Left hindlimb (tissue), 1 donor: Measurements from ENCODE around the gene NKIRAS1.
A peak's percentile ranks its signal among the peaks of the same experiment; 100 is the strongest.
"Not testable (repeated sequence)": the region's sequence is repeated elsewhere in the genome, so short reads cannot be mapped to it uniquely, and the experiment has no call there.

ENCODE experiments used
- DNase-seq: peaks from one replicate; pipeline ENCODE4 v3.0.0-alpha.2; 2018

Gene NKIRAS1

DNA sequence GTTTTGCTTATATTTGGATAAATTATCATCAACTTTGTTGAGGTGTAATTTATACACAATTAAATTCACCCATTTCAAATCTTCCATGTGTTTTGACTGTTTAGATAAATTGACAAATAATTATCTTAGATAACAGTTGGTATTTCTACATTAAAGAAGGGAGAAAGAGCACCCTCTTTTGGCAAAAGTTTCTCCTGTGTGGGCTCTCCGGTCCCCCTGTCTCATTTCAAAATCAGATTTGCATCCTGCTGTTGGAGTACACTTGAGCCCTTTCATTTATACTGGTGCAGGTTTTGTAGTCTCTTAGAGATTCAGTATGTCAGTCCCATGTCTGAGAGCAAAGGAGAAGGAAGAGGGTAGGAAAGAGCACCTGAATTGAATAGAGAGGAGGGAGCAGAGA, 49.4 kb downstream of the NKIRAS1 start:
- no peak for DNase-seq

DNA sequence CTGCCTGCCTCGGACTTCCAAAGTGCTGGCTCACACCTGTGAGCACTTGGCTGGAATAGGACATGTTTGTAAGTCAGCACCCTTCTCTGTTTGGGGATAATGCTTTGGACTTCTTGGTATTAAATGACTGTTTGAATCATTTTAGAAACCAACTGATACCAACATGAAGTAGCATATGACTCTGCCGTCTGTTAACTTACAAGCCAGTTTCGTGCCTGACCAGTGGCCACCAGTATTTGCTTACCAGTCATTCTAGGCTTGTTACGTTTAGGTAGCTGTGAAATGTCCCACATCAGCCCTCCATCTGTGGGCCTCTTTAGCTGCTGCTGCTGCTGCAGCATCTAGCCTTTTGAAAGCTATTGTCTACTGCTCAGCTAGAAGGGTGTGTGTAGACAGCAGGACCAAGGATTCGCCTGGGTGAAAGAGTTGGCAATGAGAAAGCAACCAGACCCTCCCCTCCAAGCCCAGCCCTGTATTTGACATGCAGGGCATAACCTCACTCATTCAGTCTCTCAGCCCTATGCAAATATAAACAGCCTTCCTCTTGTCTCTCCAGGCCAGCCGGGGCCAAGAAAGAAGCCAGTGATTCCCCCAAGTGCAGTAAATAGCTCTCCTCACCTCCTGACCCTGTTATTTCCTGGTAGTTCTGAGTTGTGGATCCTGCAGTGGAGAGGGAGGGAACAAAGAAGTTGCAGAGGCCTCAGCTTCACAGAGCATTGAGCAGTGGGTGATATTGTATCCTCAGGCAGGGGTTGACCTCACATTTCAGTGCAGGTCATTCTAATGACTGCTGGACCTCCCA, 51.0 kb downstream of the NKIRAS1 start:
- peak; percentile 56 for DNase-seq

DNA sequence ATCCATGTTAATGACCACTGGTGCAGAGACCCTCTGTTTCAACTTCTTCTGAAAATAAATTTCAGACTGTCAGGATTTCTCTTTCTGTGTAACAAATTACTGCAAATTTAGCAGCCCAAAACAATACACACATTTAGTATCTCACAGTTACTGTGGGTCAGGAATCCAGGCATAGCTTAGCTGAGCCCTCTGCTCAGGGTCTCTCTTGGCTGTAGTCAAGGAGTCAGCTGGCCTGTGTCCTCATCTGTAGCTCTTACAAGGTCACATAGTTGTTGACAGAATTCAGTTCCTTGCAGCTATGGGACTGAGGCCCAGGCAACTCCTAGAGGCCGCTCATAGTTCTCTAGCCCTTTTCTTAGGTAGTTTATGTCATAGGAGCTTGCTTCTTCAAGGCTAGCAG, 51.9 kb downstream of the NKIRAS1 start:
- no peak for DNase-seq

DNA sequence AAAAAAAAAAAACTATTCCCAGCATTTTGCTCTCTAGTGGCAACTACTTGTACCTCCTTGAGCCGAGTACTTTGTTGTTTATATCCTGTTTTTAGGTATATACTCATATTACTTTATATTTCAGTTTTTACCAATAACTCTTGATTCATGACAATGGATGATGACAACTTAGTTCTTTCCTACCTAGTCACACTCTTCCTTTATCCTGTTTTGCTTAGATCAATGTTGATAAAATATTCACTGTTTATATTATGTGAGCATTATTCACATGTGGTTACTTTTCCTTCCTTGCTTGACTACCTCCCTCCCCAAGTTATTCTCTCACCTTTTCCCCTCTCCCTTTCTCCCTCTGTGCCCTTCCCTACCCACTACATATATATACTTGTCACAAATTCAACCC, 53.7 kb downstream of the NKIRAS1 start:
- no peak for DNase-seq

DNA sequence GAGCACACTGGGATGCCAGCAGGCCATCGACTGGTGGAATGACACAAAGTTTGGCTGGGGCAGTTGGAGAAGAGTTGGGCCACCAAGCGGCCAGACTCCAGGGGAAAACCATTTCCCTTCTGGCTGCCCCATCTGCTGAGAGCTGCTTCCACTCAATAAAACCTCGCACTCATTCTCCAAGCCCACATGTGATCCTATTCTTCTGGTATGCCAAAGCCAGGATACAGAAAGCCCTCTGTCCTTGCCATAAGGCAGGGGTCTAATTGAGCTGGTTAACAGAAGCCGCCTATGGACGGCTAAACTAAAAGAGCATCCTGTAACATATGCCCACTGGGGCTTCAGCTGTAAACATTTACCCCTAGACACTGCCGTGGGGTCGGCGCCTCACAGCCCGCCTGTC, 55.1 kb downstream of the NKIRAS1 start:
- no peak for DNase-seq

DNA sequence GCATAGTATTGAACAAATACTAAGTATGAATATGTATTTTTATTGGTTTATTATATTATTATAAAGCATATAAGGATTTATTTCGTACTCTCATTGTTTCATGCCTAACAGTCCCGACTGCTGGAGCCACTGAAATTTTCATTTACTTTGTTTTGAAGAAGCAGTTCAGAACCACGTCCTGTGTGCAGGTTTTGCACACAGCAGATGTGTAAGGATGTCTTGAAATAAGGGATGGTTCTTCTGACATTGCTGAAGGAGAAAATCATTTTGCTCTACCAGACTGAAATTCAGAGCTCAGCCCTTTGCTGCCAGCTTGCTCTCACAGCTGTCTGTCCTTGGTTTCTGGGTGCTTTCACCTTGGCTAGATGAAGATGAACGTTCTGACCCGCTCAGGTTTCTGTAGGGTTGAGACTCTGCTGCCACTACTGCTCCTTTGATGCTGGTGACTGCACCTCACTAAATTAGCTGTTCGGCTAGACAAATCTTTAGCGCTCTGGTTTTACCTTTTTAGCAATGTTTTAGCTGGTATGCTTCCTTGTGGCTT, 56.9 kb downstream of the NKIRAS1 start:
- no peak for DNase-seq

DNA sequence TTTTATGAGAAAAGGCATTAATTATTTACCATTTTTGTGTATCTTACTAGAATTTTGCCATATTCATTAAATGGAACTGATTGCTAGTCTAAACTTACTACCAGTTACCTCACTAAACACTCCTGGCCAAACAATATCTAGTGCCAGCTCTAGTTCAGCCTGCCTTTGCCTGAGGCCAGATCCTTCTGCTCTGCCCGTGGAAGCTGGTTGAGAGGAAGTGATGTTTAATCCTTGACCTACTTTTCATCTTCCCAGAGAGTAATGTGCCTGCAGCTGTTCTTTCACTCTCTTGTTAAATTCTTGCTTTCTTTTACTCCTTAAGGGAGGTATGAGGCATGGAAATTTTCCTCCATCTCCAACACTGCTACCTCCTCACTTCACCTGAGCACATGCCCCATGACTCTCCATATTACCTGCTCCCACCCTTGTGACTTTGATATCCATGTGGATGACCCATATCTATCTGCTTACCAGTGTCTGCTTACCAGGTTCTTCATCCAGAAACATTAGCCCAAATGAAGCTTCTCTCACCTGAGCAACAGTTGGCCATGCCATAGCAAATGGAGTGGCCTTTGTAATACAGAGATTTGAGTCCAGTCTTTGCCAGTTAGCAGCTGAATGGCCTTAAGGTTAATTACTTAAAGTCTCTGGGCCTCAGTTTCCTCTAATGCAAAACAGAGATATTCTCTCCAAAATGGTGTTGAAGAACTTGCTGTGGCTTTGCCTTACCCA, 57.6 kb downstream of the NKIRAS1 start:
- no peak for DNase-seq

DNA sequence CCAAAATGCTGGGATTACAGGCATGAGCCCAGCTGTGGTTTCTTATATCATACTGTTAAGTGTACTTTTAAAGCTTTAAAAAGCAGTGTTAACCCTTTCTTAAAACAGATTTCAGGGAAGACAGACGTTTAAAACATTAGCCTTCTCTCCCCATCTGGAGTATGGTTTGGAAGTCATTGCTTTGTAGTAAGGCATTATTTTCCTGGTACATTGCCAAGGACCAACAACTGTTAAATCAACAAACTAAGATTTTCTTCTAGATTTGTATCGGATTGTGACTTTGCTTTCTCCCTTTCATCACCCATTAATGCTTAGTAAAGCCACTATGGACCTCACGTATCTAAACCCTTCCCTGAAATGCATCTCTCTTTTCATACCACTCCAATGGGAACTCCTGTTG, 60.5 kb downstream of the NKIRAS1 start:
- DNase-seq: no peak

DNA sequence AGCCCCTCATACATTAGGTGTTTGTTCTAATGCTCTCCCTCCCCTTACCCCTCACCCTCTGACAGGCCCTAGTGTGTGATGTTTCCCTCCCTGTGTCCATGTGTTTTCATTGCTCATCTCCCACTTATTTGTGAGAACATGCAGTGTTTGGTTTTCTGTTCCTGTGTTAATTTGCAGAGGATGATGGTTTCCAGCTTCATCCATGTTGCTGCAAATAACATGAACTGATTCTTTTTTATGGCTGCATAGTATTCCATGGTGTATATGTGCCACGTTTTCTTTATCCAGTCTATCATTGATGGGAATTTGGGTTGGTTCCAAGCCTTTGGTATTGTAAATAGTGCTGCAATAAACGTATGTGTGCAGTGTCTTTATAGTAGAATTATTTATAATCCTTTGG, 67.3 kb downstream of the NKIRAS1 start:
- DNase-seq: not testable (repeated sequence)

DNA sequence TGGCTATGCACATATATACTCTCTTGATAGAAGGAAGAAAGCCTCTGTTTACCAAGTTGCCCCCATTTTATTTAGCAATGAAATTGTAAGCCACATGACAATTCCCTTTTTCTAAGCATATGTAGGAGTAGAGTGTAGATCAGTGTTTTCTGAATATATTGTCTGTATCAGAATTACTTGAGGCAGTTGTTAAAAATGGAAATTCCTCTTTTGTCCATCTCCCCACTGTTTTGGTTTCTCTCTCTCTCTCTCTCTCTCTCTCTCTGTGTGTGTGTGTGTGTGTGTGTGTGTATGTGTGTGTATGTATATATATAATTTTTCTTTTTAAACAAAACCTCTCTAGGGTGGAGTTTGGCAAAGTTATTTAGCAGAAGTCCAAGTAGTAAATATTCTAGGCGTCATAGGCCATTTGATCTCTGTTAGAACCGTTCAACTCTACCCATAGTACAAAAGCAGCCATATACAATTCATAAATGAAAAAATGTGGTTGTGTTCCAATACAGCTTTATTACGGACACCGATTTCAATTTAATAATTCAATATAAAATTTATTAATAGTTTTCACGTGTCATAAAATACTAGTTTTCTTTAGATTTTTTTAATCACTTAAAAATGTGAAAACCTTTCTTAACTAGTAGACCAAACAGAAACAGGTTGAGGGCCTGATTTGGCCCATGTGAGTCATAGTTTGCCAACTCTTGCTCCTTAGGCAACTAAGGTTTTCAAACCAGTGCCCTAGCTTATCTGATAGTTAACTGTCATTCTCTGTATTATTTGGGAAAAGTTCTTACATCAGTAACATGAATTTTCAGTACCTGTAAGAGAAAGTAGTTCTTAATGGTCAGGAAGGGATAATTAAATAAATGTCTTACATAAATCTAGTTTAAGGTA, 71.2 kb downstream of the NKIRAS1 start:
- DNase-seq: no peak

DNA sequence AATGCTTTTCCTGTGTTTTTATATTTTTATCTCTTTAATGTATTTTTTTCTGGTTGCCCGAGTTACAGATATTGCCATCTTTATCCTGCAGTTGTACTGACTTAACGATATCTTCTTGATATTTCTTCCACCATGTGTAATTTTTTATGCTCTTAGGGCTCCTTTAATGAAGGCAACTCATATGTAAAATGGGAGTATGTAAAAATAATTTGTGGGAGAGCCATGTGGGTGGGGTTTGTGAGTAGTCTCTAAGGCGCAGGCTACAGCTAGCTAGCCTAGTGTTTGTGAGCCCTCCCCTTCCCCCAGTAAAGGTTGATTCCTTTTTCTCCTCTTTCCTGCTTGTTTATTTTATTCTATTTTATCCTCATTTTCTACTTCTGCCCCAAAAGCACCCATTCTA, 72.9 kb downstream of the NKIRAS1 start:
- DNase-seq: no peak
